ENCODE data around the gene RNF114.

RNF114 gene

GRCh38 chr20:49936153-49937026 is at the start of gene RNF114 (continued):
- TF ChIP-seq AEBP2 (tag by site-specific recombination; IDR thresholded peaks at IDR 0.05; ENCODE audit: borderline replicate concordance) (no peak), ZNF776 (tag by site-specific recombination; IDR thresholded peaks at IDR 0.05; ENCODE audit: borderline replicate concordance) (no peak), ZNF223 (tag by site-specific recombination; IDR thresholded peaks at IDR 0.05) (no peak), ZBTB17 (tag by site-specific recombination; IDR thresholded peaks at IDR 0.05) (no peak), ZNF239 (tag by site-specific recombination; IDR thresholded peaks at IDR 0.05) (no peak), ZNF701 (tag by site-specific recombination; IDR thresholded peaks at IDR 0.05) (no peak), YY1 (tag by site-specific recombination; IDR thresholded peaks at IDR 0.05) (peak; percentile 87), ZBTB49 (tag by site-specific recombination; IDR thresholded peaks at IDR 0.05; ENCODE audit: low read depth) (no peak), ZNF626 (tag by site-specific recombination; IDR thresholded peaks at IDR 0.05) (no peak), ZNF747 (tag by site-specific recombination; IDR thresholded peaks at IDR 0.05) (no peak), ZSCAN23 (tag by site-specific recombination; IDR thresholded peaks at IDR 0.05) (no peak), ZNF830 (tag by site-specific recombination; IDR thresholded peaks at IDR 0.05; ENCODE audit: low read depth) (no peak), ZNF362 (tag by site-specific recombination; IDR thresholded peaks at IDR 0.05) (no peak), ZNF214 (tag by site-specific recombination; IDR thresholded peaks at IDR 0.05; ENCODE audit: borderline replicate concordance) (no peak), SCRT2 (tag by site-specific recombination; IDR thresholded peaks at IDR 0.05) (no peak), ZFP41 (tag by site-specific recombination; IDR thresholded peaks at IDR 0.05; ENCODE audit: borderline replicate concordance) (no peak), YY2 (tag by site-specific recombination; IDR thresholded peaks at IDR 0.05) (peak; percentile 84), PATZ1 (tag by site-specific recombination; IDR thresholded peaks at IDR 0.05) (peak; percentile 80), ZNF561 (tag by site-specific recombination; IDR thresholded peaks at IDR 0.05; ENCODE audit: borderline replicate concordance) (no peak), ZNF138 (tag by site-specific recombination; IDR thresholded peaks at IDR 0.05; ENCODE audit: borderline replicate concordance) (no peak), KLF10 (tag by site-specific recombination; IDR thresholded peaks at IDR 0.05) (peak; percentile 56; the same call in 1 of the 2 replicates), HOXA7 (CRISPR knock-in tag; IDR thresholded peaks at IDR 0.05; ENCODE audit: borderline replicate concordance) (no peak), ZNF677 (tag by site-specific recombination; IDR thresholded peaks at IDR 0.05) (peak; percentile 100), EGR2 (tag by site-specific recombination; IDR thresholded peaks at IDR 0.05; ENCODE audit: low read depth) (peak; percentile 55), ZNF580 (tag by site-specific recombination; IDR thresholded peaks at IDR 0.05) (no peak), ZNF302 (tag by site-specific recombination; IDR thresholded peaks at IDR 0.05; ENCODE audit: low read depth) (no peak), SALL2 (tag by site-specific recombination; IDR thresholded peaks at IDR 0.05; ENCODE audit: borderline replicate concordance) (no peak), TSHZ1 (tag by site-specific recombination; IDR thresholded peaks at IDR 0.05; ENCODE audit: borderline replicate concordance) (no peak), ZNF792 (tag by site-specific recombination; IDR thresholded peaks at IDR 0.05) (no peak)
